Activated CD4-positive, CD25-positive, alpha-beta regulatory T cell treated with anti-CD3 and anti-CD28 coated beads, Interleukin-2, amount 50 U/mL, for 72 hours (primary cell): ENCODE measurements around the gene FLAD1.

Experiments used
- DNase-seq: peaks from one replicate; pipeline ENCODE4 v3.0.0; 2021

The FLAD1 gene

GRCh38 chr1:154952664-154953063, 30.5 kb upstream of the FLAD1 start:
- no peak for DNase-seq

- DNase-seq: no peak
Measured at GRCh38 chr1:154953611-154954038, 29.5 kb upstream of the FLAD1 start.

GRCh38 chr1:154954541-154954940, 28.6 kb upstream of the FLAD1 start:
- DNase-seq: no peak

- DNase-seq: peak; percentile 74
Measured at GRCh38 chr1:154955039-154955717, 28.0 kb upstream of the FLAD1 start.

GRCh38 chr1:154955718-154956543, 27.2 kb upstream of the FLAD1 start, which contains the start of gene PBXIP1:
TSS of gene PBXIP1 (minus strand) at chr1:154956099. CDS start at chr1:154953721, 2,378 bp downstream.
- peak; percentile 71 for DNase-seq

- DNase-seq: no peak
Measured at GRCh38 chr1:154956544-154956941, 26.6 kb upstream of the FLAD1 start.

- no peak for DNase-seq
Measured at GRCh38 chr1:154957091-154957657, 26.0 kb upstream of the FLAD1 start.

- DNase-seq: no peak
Measured at GRCh38 chr1:154958036-154958435, 25.1 kb upstream of the FLAD1 start.

GRCh38 chr1:154958681-154959425, 24.3 kb upstream of the FLAD1 start:
- no peak for DNase-seq

- no peak for DNase-seq
Measured at GRCh38 chr1:154959426-154959780, 23.7 kb upstream of the FLAD1 start.

GRCh38 chr1:154960446-154961136, 22.6 kb upstream of the FLAD1 start:
- no peak for DNase-seq

- DNase-seq: peak; percentile 85
Measured at GRCh38 chr1:154961207-154962155, 21.7 kb upstream of the FLAD1 start, which contains the start of gene PYGO2. TSS of gene PYGO2 (minus strand) at chr1:154961782. CDS start at chr1:154961576, 206 bp downstream.

- no peak for DNase-seq
Measured at GRCh38 chr1:154962156-154962749, 20.9 kb upstream of the FLAD1 start.

GRCh38 chr1:154962795-154963330, 20.3 kb upstream of the FLAD1 start:
- no peak for DNase-seq

- no peak for DNase-seq
Measured at GRCh38 chr1:154963643-154964042, 19.5 kb upstream of the FLAD1 start.

GRCh38 chr1:154964359-154964758, 18.8 kb upstream of the FLAD1 start:
- no peak for DNase-seq

GRCh38 chr1:154966111-154966510, 17.0 kb upstream of the FLAD1 start:
- DNase-seq: no peak

GRCh38 chr1:154967331-154967950, 15.7 kb upstream of the FLAD1 start:
- no peak for DNase-seq

- no peak for DNase-seq
Measured at GRCh38 chr1:154968731-154969130, 14.4 kb upstream of the FLAD1 start.

GRCh38 chr1:154969246-154969645, 13.9 kb upstream of the FLAD1 start:
- no peak for DNase-seq
